DOHH2 (cell line): Measurements from ENCODE around the gene SH3D19.
"Not testable (repeated sequence)": the region's sequence is repeated elsewhere in the genome, so short reads cannot be mapped to it uniquely, and the experiment has no call there.

ENCODE experiments used
- H3F3A ChIP-seq: fragments of 200-600 bp; sonication (generic), shearing (Covaris generic); 2 replicates; pipeline ENCODE4 v1.6.0; 2016; ENCODE audit warnings: antibody characterized with exemption, mild to moderate bottlenecking; ENCODE audit not compliant: control insufficient read depth, insufficient read depth
- H3K27ac ChIP-seq: fragments of 200-600 bp; sonication (generic); 2 replicates; pipeline ENCODE4 v1.5.1; 2014; ENCODE audit warnings: low read depth, mild to moderate bottlenecking, low read length, moderate library complexity
- H3K27me3 ChIP-seq: fragments of 200-600 bp; sonication (generic); 2 replicates; pipeline ENCODE4 v1.6.1; 2014; ENCODE audit warnings: mild to moderate bottlenecking, low read length, mixed read lengths; ENCODE audit not compliant: control insufficient read depth
- H3K36me3 ChIP-seq: fragments of 200-600 bp; sonication (generic); 2 replicates; pipeline ENCODE4 v1.6.1; 2014; ENCODE audit warnings: mild to moderate bottlenecking, low read length, moderate library complexity, mixed read lengths; ENCODE audit not compliant: control insufficient read depth
- H3K4me1 ChIP-seq: fragments of 200-600 bp; sonication (generic); 2 replicates; pipeline ENCODE4 v1.6.1; 2014; ENCODE audit warnings: mild to moderate bottlenecking, low read length, mixed read lengths; ENCODE audit not compliant: control insufficient read depth
- H3K4me2 ChIP-seq: fragments of 200-600 bp; sonication (generic); 2 replicates; pipeline ENCODE4 v1.6.0; 2014; ENCODE audit warnings: mild to moderate bottlenecking, low read length, moderate library complexity
- H3K4me3 ChIP-seq: fragments of 200-600 bp; sonication (generic); 2 replicates; pipeline ENCODE4 v1.5.1; 2014; ENCODE audit warnings: mild to moderate bottlenecking, low read length, mixed read lengths
- H3K79me2 ChIP-seq: fragments of 200-600 bp; sonication (generic); 2 replicates; pipeline ENCODE4 v1.6.1; 2014; ENCODE audit warnings: mild to moderate bottlenecking, low read length, mixed read lengths; ENCODE audit not compliant: control insufficient read depth
- H3K9me2 ChIP-seq: fragments of 200-600 bp; sonication (generic); replicated peaks from 2 replicates; pipeline ENCODE4 v1.6.1; 2014; ENCODE audit warnings: mild to moderate bottlenecking, low read length, mixed read lengths; ENCODE audit not compliant: control insufficient read depth
- H3K9me3 ChIP-seq: fragments of 200-600 bp; sonication (generic); 2 replicates; pipeline ENCODE4 v1.6.1; 2014; ENCODE audit warnings: antibody characterized with exemption, low read length, mixed read lengths; ENCODE audit not compliant: control insufficient read depth, insufficient read depth
- H4K20me1 ChIP-seq: fragments of 200-600 bp; sonication (generic); 2 replicates; pipeline ENCODE4 v1.6.0; 2014; ENCODE audit warnings: low read depth, mild to moderate bottlenecking, antibody characterized with exemption, low read length, moderate library complexity; ENCODE audit not compliant: control insufficient read depth, insufficient read depth
- CTCF ChIP-seq: fragments of 200-600 bp; sonication (generic); IDR thresholded peaks from one replicate; pipeline ENCODE4 v1.5.1; 2014; ENCODE audit warnings: antibody characterized with exemption, mild to moderate bottlenecking, low read depth, low read length; ENCODE audit not compliant: poor library complexity, severe bottlenecking
- EZH2phosphoT487 ChIP-seq: fragments of 200-600 bp; sonication (generic); IDR thresholded peaks from 2 replicates; pipeline ENCODE4 v1.6.1; 2017; ENCODE audit warnings: borderline replicate concordance, mild to moderate bottlenecking, antibody characterized with exemption, low read length, moderate library complexity, mixed read lengths

SH3D19 gene

GRCh38 chr4:151324124-151324751 lies 1.2 kb downstream of the SH3D19 start:
- Histone ChIP-seq H3K27me3 (no peaks in the 10 kb centered on the region), H4K20me1 (no peaks in the 10 kb centered on the region), H3K4me1 (no peaks in the 10 kb centered on the region), H3K9me2 (no peaks in the 10 kb centered on the region), H3K4me3 (no peak overlapping the region), H3K27ac (no peak overlapping the region), H3K36me3 (no peaks in the 10 kb centered on the region), H3K9me3 (no peaks in the 10 kb centered on the region), H3F3A (no peaks in the 10 kb centered on the region), H3K79me2 (no peaks in the 10 kb centered on the region), H3K4me2 (no peak overlapping the region)
- TF ChIP-seq CTCF, result no peak
- no peak for TF ChIP-seq EZH2phosphoT487

- Histone ChIP-seq H3K4me2 (no peak overlapping the region), H3K27ac (no peak overlapping the region), H3K9me2 (no peaks in the 10 kb centered on the region), H3K9me3 (no peaks in the 10 kb centered on the region), H3K36me3 (no peaks in the 10 kb centered on the region), H4K20me1 (no peaks in the 10 kb centered on the region), H3K79me2 (no peaks in the 10 kb centered on the region), H3K4me3 (no peak overlapping the region), H3F3A (no peaks in the 10 kb centered on the region), H3K27me3 (no peaks in the 10 kb centered on the region), H3K4me1 (no peaks in the 10 kb centered on the region)
- no peak for TF ChIP-seq CTCF
- no peak for TF ChIP-seq EZH2phosphoT487
Observed at GRCh38 chr4:151323667-151324066, 1.7 kb downstream of the SH3D19 start.

DNA sequence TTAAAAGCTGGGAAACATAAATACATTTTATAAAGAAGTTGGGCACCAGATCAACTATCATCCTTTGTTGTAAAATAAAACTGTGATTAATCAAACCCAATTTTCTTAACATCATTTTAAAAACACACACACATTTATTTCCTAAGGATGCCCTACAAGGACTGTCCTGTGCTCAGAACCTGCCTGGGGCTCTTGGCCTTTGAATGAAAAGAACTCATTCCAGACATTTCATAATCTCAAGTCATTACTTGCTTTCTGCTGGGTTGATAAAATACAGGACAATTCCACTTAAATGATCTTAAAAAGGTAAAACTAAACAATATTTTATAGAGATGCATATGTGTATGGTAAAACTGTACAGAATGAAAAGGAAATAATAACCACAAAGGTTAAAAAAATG lies 2.8 kb downstream of the SH3D19 start:
- no peaks in the 10 kb centered on the region for H4K20me1 ChIP-seq
- H3F3A ChIP-seq, result no peaks in the 10 kb centered on the region
- H3K4me2 ChIP-seq, result no peak overlapping the region
- no peaks in the 10 kb centered on the region for H3K79me2 ChIP-seq
- no peak overlapping the region for H3K4me3 ChIP-seq
- no peaks in the 10 kb centered on the region for H3K9me2 ChIP-seq
- no peaks in the 10 kb centered on the region for H3K27me3 ChIP-seq
- no peak overlapping the region for H3K27ac ChIP-seq
- no peak for TF ChIP-seq CTCF
- no peak for TF ChIP-seq EZH2phosphoT487
- H3K9me3 ChIP-seq, result no peaks in the 10 kb centered on the region
- no peaks in the 10 kb centered on the region for H3K36me3 ChIP-seq
- no peaks in the 10 kb centered on the region for H3K4me1 ChIP-seq

- not testable (repeated sequence) for H3K4me1 ChIP-seq, H3K27ac ChIP-seq
Observed at GRCh38 chr4:151322161-151322560, 3.2 kb downstream of the SH3D19 start.

More at GRCh38 chr4:151322161-151322560, 3.2 kb downstream of the SH3D19 start:
- not testable (repeated sequence) for H3K9me3 ChIP-seq, H3K4me2 ChIP-seq, H3K36me3 ChIP-seq, H3K79me2 ChIP-seq, H4K20me1 ChIP-seq, H3F3A ChIP-seq, H3K4me3 ChIP-seq, H3K9me2 ChIP-seq, H3K27me3 ChIP-seq
